ENCODE data around the gene CPXM2. TPM values are rescaled to one million over a fixed set of nuclear protein-coding genes. Genes with fewer than 3 reads are reported as not detected.

The CPXM2 gene
- total and polyA plus RNA-seq, 4 donors, result 0.05 to 0.92 (median 0.44) TPM

DNA sequence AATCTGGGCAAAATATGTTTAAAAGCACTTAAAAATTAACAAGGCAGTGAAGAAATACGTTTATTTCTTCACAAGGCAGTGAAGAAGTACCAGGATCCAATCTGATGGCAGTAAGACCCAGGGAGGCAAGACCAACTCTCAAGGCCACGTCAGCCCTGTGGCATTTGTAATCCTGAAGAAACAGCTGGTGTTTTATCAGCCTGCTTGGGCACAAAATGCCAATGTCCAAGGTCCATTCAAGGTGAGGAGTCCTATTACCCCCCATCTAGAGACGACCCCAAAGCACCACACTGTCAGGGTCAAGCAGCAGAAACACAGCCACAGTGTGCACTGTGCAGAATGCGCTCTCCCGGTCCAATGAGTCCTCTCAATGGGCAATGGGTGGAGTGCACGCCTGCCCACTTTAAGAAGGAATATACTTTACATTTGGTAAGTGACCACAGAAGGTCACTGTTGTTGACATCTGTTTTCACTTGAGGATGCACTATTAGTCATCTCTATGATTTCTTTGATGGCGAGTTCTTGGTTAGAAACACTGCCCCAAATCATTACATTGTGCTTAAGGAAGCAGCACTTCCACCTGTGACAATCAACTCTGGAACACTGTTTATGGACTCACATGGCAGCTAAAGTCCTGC lies 12.8 kb downstream of the CPXM2 start (continued):
- TF ChIP-seq, protein P1, sequence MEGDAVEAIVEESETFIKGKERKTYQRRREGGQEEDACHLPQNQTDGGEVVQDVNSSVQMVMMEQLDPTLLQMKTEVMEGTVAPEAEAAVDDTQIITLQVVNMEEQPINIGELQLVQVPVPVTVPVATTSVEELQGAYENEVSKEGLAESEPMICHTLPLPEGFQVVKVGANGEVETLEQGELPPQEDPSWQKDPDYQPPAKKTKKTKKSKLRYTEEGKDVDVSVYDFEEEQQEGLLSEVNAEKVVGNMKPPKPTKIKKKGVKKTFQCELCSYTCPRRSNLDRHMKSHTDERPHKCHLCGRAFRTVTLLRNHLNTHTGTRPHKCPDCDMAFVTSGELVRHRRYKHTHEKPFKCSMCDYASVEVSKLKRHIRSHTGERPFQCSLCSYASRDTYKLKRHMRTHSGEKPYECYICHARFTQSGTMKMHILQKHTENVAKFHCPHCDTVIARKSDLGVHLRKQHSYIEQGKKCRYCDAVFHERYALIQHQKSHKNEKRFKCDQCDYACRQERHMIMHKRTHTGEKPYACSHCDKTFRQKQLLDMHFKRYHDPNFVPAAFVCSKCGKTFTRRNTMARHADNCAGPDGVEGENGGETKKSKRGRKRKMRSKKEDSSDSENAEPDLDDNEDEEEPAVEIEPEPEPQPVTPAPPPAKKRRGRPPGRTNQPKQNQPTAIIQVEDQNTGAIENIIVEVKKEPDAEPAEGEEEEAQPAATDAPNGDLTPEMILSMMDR (IDR thresholded peaks at IDR 0.05; ENCODE audit: low read depth, low read length, missing input control), result no peak
- no peak for TF ChIP-seq SP1 (IDR thresholded peaks at IDR 0.05)
- TF ChIP-seq JUND (IDR thresholded peaks at IDR 0.05), result no peak

DNA sequence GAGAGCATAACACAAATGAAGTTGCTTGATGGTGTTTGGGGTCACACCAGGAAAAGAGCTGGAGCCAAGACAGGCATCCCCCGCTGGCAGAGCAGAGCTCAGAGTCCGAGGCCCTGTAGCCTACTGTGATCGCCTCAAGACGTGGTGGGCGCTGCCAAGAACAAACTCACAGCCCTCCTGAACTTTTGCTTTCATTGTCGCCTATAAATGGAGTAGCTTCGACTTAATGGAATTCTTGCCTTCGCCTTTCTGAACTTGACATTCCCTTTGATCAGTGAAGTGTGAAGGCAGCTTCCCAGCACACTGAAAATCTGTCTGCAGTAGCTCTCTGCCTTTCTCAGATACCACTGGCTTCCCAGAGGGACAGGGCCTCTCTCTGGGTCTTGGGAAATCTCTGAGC lies 21.3 kb downstream of the CPXM2 start:
- WGBS, result 80% methylated on average over 8 of the region's 8 CpGs
- TF ChIP-seq GABPA (IDR thresholded peaks at IDR 0.05 in 1 of 2, conservative IDR thresholded peaks at IDR 0.05 in 1 of 2) (no peak), FOXA1 (IDR thresholded peaks at IDR 0.05) (no peak), SP1 (IDR thresholded peaks at IDR 0.05) (no peak), FOXA2 (IDR thresholded peaks at IDR 0.05) (no peak), RXRA (IDR thresholded peaks at IDR 0.05) (no peak), YY1 (IDR thresholded peaks at IDR 0.05) (no peak), NR2F2 (IDR thresholded peaks at IDR 0.05) (no peak), HNF4A (conservative IDR thresholded peaks at IDR 0.05) (no peak), HNF4G (IDR thresholded peaks at IDR 0.05) (no peak)
- TF ChIP-seq, protein P2, sequence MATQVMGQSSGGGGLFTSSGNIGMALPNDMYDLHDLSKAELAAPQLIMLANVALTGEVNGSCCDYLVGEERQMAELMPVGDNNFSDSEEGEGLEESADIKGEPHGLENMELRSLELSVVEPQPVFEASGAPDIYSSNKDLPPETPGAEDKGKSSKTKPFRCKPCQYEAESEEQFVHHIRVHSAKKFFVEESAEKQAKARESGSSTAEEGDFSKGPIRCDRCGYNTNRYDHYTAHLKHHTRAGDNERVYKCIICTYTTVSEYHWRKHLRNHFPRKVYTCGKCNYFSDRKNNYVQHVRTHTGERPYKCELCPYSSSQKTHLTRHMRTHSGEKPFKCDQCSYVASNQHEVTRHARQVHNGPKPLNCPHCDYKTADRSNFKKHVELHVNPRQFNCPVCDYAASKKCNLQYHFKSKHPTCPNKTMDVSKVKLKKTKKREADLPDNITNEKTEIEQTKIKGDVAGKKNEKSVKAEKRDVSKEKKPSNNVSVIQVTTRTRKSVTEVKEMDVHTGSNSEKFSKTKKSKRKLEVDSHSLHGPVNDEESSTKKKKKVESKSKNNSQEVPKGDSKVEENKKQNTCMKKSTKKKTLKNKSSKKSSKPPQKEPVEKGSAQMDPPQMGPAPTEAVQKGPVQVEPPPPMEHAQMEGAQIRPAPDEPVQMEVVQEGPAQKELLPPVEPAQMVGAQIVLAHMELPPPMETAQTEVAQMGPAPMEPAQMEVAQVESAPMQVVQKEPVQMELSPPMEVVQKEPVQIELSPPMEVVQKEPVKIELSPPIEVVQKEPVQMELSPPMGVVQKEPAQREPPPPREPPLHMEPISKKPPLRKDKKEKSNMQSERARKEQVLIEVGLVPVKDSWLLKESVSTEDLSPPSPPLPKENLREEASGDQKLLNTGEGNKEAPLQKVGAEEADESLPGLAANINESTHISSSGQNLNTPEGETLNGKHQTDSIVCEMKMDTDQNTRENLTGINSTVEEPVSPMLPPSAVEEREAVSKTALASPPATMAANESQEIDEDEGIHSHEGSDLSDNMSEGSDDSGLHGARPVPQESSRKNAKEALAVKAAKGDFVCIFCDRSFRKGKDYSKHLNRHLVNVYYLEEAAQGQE (IDR thresholded peaks at IDR 0.05), result no peak
- TF ChIP-seq, protein P3, sequence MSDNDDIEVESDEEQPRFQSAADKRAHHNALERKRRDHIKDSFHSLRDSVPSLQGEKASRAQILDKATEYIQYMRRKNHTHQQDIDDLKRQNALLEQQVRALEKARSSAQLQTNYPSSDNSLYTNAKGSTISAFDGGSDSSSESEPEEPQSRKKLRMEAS (IDR thresholded peaks at IDR 0.05), result no peak
- TF ChIP-seq, protein P4, sequence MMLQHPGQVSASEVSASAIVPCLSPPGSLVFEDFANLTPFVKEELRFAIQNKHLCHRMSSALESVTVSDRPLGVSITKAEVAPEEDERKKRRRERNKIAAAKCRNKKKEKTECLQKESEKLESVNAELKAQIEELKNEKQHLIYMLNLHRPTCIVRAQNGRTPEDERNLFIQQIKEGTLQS (IDR thresholded peaks at IDR 0.05), result no peak
- TF ChIP-seq, protein P1 (IDR thresholded peaks at IDR 0.05; ENCODE audit: low read depth, low read length, missing input control), result no peak
- no peaks in the 10 kb centered on the region for H3K36me3 ChIP-seq (ENCODE audit: control insufficient read depth in 4 of 4, insufficient read depth in 3 of 4, low read depth in 1 of 4, low read length in 3 of 4)
- H3K27me3 ChIP-seq (ENCODE audit: control insufficient read depth in 4 of 4, insufficient read depth in 4 of 4, low read length in 3 of 4), result no peaks in the 10 kb centered on the region
- DNase-seq (ENCODE audit: low spot score), result no peak
- H3K9ac ChIP-seq (ENCODE audit: low read depth in 1 of 2, low read length in 2 of 2), result no peak overlapping the region
- no peak overlapping the region for H3K4me3 ChIP-seq (ENCODE audit: low read depth in 1 of 3, low read length in 3 of 3)
- no peaks in the 10 kb centered on the region for H3K4me1 ChIP-seq (ENCODE audit: control insufficient read depth in 4 of 4, insufficient read depth in 4 of 4, low read length in 3 of 4)
- H3K27ac ChIP-seq (ENCODE audit: low read depth in 1 of 2, low read length in 2 of 2), result no peak overlapping the region
- H3K9me3 ChIP-seq (ENCODE audit: control insufficient read depth in 4 of 4, low read length in 3 of 4), result peaks cover 0 to 3% (median 1%) of the 10 kb centered on the region in 4 donors
